ENCODE results near the gene LMNB1.
A peak's percentile ranks its signal among the peaks of the same experiment; 100 is the strongest.

Gene LMNB1

GRCh38 chr5:126869005-126869451 is 92.1 kb downstream of the LMNB1 start:
- H3K4me2 ChIP-seq, result peak overlapping the region; percentile 65
- no peaks in the 10 kb centered on the region for H3K9me3 ChIP-seq
- no peak overlapping the region for H3K27ac ChIP-seq
- H3K36me3 ChIP-seq, result peaks cover 45% of the 10 kb centered on the region
- H3K27me3 ChIP-seq, result no peaks in the 10 kb centered on the region
- peak overlapping the region; percentile 59 for H3K4me3 ChIP-seq
- TF ChIP-seq Cebpa-rat (IDR thresholded peaks at IDR 0.05), result no peak
- H4K20me1 ChIP-seq, result no peaks in the 10 kb centered on the region
- peak overlapping the region; percentile 35; the same call in 1 of the 2 replicates for H3K9ac ChIP-seq
- peaks cover 50% of the 10 kb centered on the region for H3K4me1 ChIP-seq

DNA sequence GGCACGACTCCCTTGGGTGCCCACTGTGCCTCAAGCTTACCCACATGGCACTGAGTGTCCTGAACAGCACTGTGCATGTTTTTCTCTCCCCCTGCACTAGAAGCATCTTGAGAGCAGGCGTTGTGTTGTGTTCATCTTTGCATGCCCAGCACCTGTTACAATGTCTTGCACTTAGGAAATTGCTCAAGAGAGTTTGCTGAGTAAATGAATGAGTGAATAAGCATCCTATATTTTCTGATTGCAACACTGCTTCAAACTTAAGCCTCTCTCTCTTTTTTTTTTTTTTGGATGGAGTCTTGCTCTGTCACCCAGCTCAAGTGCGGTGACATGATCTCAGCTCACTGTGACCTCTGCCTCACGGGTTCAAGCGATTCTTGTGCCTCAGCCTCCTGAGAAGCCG is 94.5 kb downstream of the LMNB1 start:
- TF ChIP-seq Cebpa-rat (IDR thresholded peaks at IDR 0.05), result no peak
- Histone ChIP-seq H3K4me3 (no peak overlapping the region), H3K9ac (no peak overlapping the region), H3K27me3 (no peaks in the 10 kb centered on the region), H3K4me2 (peak overlapping the region; percentile 39), H3K4me1 (peaks cover 50% of the 10 kb centered on the region), H3K27ac (no peak overlapping the region), H3K36me3 (peaks cover 63% of the 10 kb centered on the region), H4K20me1 (no peaks in the 10 kb centered on the region), H3K9me3 (no peaks in the 10 kb centered on the region)

GRCh38 chr5:126872561-126873354 is 95.8 kb downstream of the LMNB1 start:
- no peak for TF ChIP-seq Cebpa-rat (IDR thresholded peaks at IDR 0.05)
- no peak overlapping the region for H3K27ac ChIP-seq
- peaks cover 77% of the 10 kb centered on the region for H3K36me3 ChIP-seq
- H3K4me3 ChIP-seq, result no peak overlapping the region
- H4K20me1 ChIP-seq, result no peaks in the 10 kb centered on the region
- H3K27me3 ChIP-seq, result no peaks in the 10 kb centered on the region
- no peak overlapping the region for H3K9ac ChIP-seq
- H3K4me2 ChIP-seq, result no peak overlapping the region
- H3K9me3 ChIP-seq, result no peaks in the 10 kb centered on the region
- peaks cover 41% of the 10 kb centered on the region for H3K4me1 ChIP-seq

GRCh38 chr5:126875303-126875785 is 98.4 kb downstream of the LMNB1 start:
- no peaks in the 10 kb centered on the region for H3K27me3 ChIP-seq
- H3K27ac ChIP-seq, result no peak overlapping the region
- TF ChIP-seq Cebpa-rat (IDR thresholded peaks at IDR 0.05), result no peak
- no peaks in the 10 kb centered on the region for H3K9me3 ChIP-seq
- H3K36me3 ChIP-seq, result peaks cover 98% of the 10 kb centered on the region
- no peak overlapping the region for H3K4me2 ChIP-seq
- H4K20me1 ChIP-seq, result no peaks in the 10 kb centered on the region
- no peak overlapping the region for H3K4me3 ChIP-seq
- H3K4me1 ChIP-seq, result peaks cover 36% of the 10 kb centered on the region
- no peak overlapping the region for H3K9ac ChIP-seq

DNA sequence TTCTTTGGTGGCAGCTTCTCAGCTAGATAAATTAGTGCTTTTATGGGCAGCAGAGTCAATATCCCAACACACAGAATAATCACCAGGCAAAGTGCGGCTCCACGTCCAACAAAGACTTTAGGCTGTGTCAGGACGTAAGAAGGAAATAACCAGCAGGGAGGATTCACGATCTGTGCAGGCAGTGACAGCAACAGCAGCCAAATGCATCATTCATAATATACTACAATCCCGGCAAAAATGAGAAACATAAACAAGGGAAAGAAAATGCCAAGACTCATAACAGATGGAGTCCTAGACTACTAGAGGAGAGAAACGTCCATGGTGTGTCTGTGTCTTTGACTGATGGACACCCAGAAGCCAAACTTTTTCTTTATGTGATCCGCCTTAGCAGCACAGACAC is 100.7 kb downstream of the LMNB1 start:
- H3K27ac ChIP-seq, result peak overlapping the region; percentile 48; the same call in 1 of the 2 replicates
- H3K4me2 ChIP-seq, result no peak overlapping the region
- no peaks in the 10 kb centered on the region for H4K20me1 ChIP-seq
- no peaks in the 10 kb centered on the region for H3K27me3 ChIP-seq
- H3K9ac ChIP-seq, result no peak overlapping the region
- H3K4me1 ChIP-seq, result peaks cover 21% of the 10 kb centered on the region
- no peaks in the 10 kb centered on the region for H3K9me3 ChIP-seq
- peaks cover 83% of the 10 kb centered on the region for H3K36me3 ChIP-seq
- no peak overlapping the region for H3K4me3 ChIP-seq
- no peak for TF ChIP-seq Cebpa-rat (IDR thresholded peaks at IDR 0.05)

DNA sequence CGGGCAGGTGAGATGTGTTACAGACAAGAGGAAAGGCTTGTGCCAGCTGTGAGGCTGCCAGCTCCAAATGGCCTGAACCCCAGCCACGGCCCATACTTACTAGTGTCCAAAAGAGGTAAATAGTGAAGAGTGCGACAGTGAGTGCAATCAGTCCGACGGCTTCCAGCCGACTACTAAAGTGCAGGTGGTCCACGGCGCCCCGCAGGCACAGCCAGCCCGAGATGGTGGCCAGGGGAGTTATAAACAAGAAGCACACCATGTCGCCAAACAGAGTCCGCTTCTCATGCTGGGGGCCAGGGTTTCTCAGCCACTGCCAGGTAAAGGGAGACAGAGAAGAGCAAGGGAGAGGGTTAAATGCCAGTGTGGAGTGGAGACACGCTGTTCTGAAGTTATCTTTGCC is 101.1 kb downstream of the LMNB1 start:
- Histone ChIP-seq H3K36me3 (peaks cover 79% of the 10 kb centered on the region), H3K27me3 (no peaks in the 10 kb centered on the region), H3K27ac (peak overlapping the region; percentile 48), H3K4me3 (no peak overlapping the region), H3K9me3 (no peaks in the 10 kb centered on the region), H4K20me1 (no peaks in the 10 kb centered on the region), H3K4me1 (peaks cover 21% of the 10 kb centered on the region), H3K9ac (no peak overlapping the region), H3K4me2 (peak overlapping the region; percentile 66)
- TF ChIP-seq Cebpa-rat (IDR thresholded peaks at IDR 0.05), result no peak

GRCh38 chr5:126878634-126879033 is 101.7 kb downstream of the LMNB1 start:
- Histone ChIP-seq H3K4me3 (no peak overlapping the region), H3K4me1 (peaks cover 21% of the 10 kb centered on the region), H3K27me3 (no peaks in the 10 kb centered on the region), H3K9ac (no peak overlapping the region), H3K36me3 (peaks cover 73% of the 10 kb centered on the region), H3K9me3 (no peaks in the 10 kb centered on the region), H4K20me1 (no peaks in the 10 kb centered on the region), H3K27ac (peak overlapping the region; percentile 48; the same call in 1 of the 2 replicates), H3K4me2 (peak overlapping the region; percentile 66)
- TF ChIP-seq Cebpa-rat (IDR thresholded peaks at IDR 0.05), result no peak

- no peak overlapping the region for H3K4me2 ChIP-seq
- H3K36me3 ChIP-seq, result peaks cover 50% of the 10 kb centered on the region
- H3K9ac ChIP-seq, result no peak overlapping the region
- H4K20me1 ChIP-seq, result no peaks in the 10 kb centered on the region
- H3K4me1 ChIP-seq, result peaks cover 36% of the 10 kb centered on the region
- H3K27me3 ChIP-seq, result no peaks in the 10 kb centered on the region
- no peak overlapping the region for H3K4me3 ChIP-seq
- H3K27ac ChIP-seq, result no peak overlapping the region
- TF ChIP-seq Cebpa-rat (IDR thresholded peaks at IDR 0.05), result no peak
- no peaks in the 10 kb centered on the region for H3K9me3 ChIP-seq
Observed at GRCh38 chr5:126881821-126882600, 105.1 kb downstream of the LMNB1 start.

- no peaks in the 10 kb centered on the region for H4K20me1 ChIP-seq
- H3K9ac ChIP-seq, result no peak overlapping the region; the same call in 1 of the 2 replicates
- no peak overlapping the region for H3K4me3 ChIP-seq
- no peak overlapping the region for H3K27ac ChIP-seq
- no peak for TF ChIP-seq Cebpa-rat (IDR thresholded peaks at IDR 0.05)
- peak overlapping the region; percentile 47 for H3K4me2 ChIP-seq
- H3K9me3 ChIP-seq, result no peaks in the 10 kb centered on the region
- H3K4me1 ChIP-seq, result peaks cover 39% of the 10 kb centered on the region
- H3K27me3 ChIP-seq, result no peaks in the 10 kb centered on the region
- peaks cover 34% of the 10 kb centered on the region for H3K36me3 ChIP-seq
Observed at GRCh38 chr5:126883564-126884245, 106.8 kb downstream of the LMNB1 start.

All from BLaER1 (cell line).